GM15510 (cell line): ENCODE results near the gene FAM107B.
A peak's percentile ranks its signal among the peaks of the same experiment; 100 is the strongest.

Experiments used
- POLR2A ChIP-seq: IDR thresholded peaks from 3 replicates; pipeline ENCODE4 v1.6.1; 2011; ENCODE audit warnings: borderline replicate concordance; ENCODE audit not compliant: insufficient read length; ENCODE audit errors: extremely low read depth

FAM107B gene

DNA sequence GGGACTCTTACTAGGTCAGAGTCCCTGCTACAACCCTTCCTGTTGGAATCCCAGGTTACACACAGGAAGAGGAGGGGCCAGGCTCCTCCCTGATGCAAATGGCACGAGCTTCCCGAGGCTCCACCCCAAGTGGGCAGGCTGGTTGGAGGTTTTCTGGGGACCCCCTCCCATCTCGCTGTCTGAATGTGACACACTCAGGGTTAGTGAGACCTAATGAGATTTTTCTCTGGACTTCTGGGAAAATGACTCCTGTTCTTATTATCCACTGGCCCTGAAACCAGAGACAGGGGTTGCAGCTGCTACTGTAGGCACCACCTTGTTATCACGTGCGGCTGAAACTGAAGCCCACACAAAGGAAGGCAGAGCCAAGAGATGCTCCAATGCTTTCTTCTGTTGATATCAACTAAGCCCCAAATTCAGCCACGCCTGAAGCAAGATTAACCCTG, 103.3 kb downstream of the FAM107B start:
- TF ChIP-seq POLR2A, result no peak

GRCh38 chr10:14670551-14671240, 104.0 kb downstream of the FAM107B start:
- TF ChIP-seq POLR2A, result no peak

- TF ChIP-seq POLR2A, result no peak
Measured at GRCh38 chr10:14669576-14669975, 105.1 kb downstream of the FAM107B start.

GRCh38 chr10:14667781-14668180, 106.9 kb downstream of the FAM107B start:
- TF ChIP-seq POLR2A, result no peak

GRCh38 chr10:14667280-14667679, 107.4 kb downstream of the FAM107B start:
- no peak for TF ChIP-seq POLR2A

DNA sequence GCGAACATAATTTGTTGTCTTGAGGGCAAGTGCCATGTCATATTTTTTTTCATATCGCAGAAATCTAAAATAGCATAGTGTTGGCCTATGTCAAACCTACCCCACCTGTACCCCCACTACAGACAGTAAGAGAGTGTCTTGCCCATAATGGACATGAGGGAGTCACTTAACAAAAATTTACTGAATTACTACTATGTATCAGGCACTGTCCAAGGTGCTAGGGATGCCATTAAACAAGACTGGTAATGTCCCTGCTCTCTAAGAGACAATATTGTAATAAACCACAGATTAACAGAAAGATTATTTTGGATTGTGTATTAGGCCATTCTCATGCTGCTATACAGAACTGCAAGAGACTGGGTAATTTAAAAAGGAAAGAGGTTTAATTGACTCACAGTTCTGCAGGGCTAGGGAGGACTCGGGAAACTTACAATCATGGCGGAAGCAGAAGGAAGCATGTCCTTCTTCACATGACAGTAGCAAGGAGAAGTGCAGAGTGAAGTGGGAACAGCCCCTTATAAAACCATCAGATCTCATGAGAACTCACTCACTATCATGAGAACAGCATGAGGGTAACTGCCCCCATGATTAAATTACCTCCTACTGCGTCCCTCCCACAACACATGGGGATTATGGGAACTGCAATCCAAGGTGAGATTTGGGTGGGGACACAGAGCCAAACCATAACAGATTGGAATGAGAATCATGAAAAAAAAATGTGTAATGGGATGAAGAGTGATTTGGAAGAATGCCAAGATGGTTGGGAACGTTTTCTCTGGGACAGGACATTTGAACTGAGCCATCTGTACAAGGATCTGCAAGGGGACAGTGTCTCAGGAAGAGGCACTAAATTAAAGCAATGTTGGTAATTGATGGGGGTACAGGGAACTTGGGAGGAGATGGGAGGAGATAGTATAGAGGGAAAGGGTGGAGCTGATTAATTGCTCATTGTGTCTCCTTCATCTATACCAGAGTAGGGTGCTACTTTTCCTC, 108.5 kb downstream of the FAM107B start:
- no peak for TF ChIP-seq POLR2A

DNA sequence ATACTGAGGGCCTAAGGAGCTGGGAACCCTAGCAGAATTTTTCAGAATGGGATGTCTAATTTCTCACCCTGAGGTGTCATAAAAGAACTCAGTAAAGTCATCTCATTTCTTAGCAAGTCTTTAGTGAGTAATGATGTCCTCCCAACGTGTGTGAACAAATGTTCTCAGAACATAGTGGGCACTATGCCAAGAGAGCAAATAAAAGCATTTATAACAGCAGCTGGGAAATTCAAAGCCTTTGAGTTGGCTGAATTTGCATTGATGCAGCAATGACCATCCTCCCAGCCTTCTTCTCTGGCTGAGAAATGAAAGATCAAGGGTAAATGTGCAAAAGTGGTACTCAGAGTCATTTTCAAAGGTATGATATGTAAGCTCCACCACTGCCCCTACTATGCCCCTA, 109.4 kb downstream of the FAM107B start:
- TF ChIP-seq POLR2A, result no peak

DNA sequence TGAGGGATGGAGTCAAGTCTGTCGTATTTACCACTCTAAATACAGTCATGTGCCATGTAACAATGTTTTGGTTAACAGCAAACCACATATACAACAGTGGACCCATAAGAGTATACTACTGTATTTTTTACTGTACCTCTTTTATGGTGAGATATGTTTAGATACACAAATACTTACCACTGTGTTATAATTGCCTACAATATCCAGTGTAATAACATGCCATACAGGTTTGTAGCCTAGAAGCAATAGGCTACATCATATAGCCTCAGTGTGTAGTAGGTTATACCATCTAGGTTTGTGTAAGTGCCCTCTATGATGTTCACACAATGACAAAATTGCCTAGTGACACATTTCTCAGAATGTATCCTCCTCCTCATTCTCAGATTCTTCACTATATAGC, 110.4 kb downstream of the FAM107B start:
- no peak for TF ChIP-seq POLR2A

DNA sequence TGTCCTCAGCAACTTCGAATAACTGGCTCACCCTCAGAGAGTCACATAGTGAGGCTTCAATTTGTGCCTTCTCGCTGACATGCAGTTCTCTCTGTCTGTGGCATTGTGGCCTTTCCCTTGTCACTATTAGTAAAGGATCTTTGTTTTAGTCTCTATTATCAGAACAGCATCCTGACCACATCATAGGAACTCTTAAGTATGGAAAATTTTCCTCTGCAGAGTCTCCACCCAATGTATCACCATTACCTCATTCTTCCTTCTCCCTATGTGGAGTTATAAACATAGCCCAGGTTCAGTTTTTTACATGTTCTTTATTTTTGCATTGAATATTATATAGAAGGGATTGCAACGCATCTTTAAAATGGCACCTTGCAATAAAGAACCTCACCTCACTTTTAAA, 112.9 kb downstream of the FAM107B start:
- no peak for TF ChIP-seq POLR2A

GRCh38 chr10:14660831-14661230, 113.9 kb downstream of the FAM107B start:
- no peak for TF ChIP-seq POLR2A

GRCh38 chr10:14659626-14660196, 115.0 kb downstream of the FAM107B start:
- TF ChIP-seq POLR2A, result peak; percentile 15

- no peak for TF ChIP-seq POLR2A
Measured at GRCh38 chr10:14658331-14659127, 116.2 kb downstream of the FAM107B start.

- no peak for TF ChIP-seq POLR2A
Measured at GRCh38 chr10:14656052-14656730, 118.5 kb downstream of the FAM107B start.

DNA sequence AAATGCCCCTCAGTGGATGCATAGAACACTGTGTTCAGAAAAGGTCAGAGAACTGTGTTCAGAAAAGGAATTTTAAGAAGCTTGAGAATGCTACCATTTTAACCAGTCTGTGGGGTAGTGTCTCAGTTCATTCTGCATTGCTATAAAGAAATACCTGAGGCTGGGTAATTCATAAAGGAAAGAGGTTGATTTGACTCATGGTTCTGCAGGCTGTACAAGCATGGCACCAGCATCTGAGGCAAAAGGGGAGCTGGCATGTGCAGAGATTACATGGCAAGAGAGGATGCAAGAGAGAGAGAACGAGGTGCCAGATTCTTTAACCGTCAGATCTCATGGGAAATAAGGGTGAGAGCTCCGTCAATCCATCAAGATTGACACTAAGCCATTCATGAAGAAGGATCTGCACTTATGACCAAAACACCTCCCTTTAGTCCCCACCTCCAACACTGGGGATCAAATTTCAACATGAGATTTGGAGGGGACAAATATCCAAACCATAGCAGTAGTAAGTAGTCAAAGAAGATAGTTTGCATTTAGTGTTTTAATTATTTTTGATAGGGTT, 119.8 kb downstream of the FAM107B start:
- no peak for TF ChIP-seq POLR2A
